SK-MEL-5 (cell line): ENCODE measurements around the gene GPRIN1. TPM values are rescaled to one million over a fixed set of nuclear protein-coding genes. Genes with fewer than 3 reads are reported as not detected.

ENCODE experiments used
- DNase-seq: peaks from one replicate; pipeline ENCODE4 v3.0.0-alpha.2; 2016; ENCODE audit warnings: low read depth, low spot score
- in situ Hi-C: cut with HindIII; loops from 2 replicates; pipeline ENCODE4 v1.10.0; 2016; ENCODE audit warnings: low sequenced_read_pairs, high pct_unique_total_duplicates, low pct_unique_long_range_greater_than_20kb
- total RNA-seq: library from RNA; depleted of rRNA; stranded (reverse); fragments of >200 nt; shearing (Covaris generic); gene quantifications from 2 replicates; pipeline ENCODE4 v1.2.3, GENCODE V29; 2014

GPRIN1 gene
- total RNA-seq, 1 experiment from 2014 or later, result 5.0 TPM

GRCh38 chr5:176628406-176629228 lies 18.7 kb upstream of the GPRIN1 start:
- no peak for DNase-seq
- in situ Hi-C loops, result no loop called here

GRCh38 chr5:176627582-176627981 lies 17.6 kb upstream of the GPRIN1 start:
- DNase-seq, result no peak
- in situ Hi-C loops, result no loop called here

- in situ Hi-C loops, result no loop called here
- DNase-seq, result no peak
Observed at GRCh38 chr5:176626876-176627236, 16.9 kb upstream of the GPRIN1 start.

- in situ Hi-C loops, result no loop called here
Observed at GRCh38 chr5:176625966-176626875, 16.3 kb upstream of the GPRIN1 start.

GRCh38 chr5:176625512-176625911 lies 15.6 kb upstream of the GPRIN1 start:
- in situ Hi-C loops, result no loop called here

More at GRCh38 chr5:176625966-176626875, 16.3 kb upstream of the GPRIN1 start:
- no peak for DNase-seq

GRCh38 chr5:176624938-176625337 lies 15.0 kb upstream of the GPRIN1 start:
- peak; percentile 66 for DNase-seq
- in situ Hi-C loops, result no loop called here

More at GRCh38 chr5:176625512-176625911, 15.6 kb upstream of the GPRIN1 start:
- DNase-seq, result no peak

- in situ Hi-C loops, result no loop called here
Observed at GRCh38 chr5:176624142-176624541, 14.2 kb upstream of the GPRIN1 start.

GRCh38 chr5:176621661-176622079 lies 11.7 kb upstream of the GPRIN1 start:
- in situ Hi-C loops, result no loop called here
- DNase-seq, result no peak

More at GRCh38 chr5:176624142-176624541, 14.2 kb upstream of the GPRIN1 start:
- DNase-seq, result no peak

- peak; percentile 7 for DNase-seq
- in situ Hi-C loops, result no loop called here
Observed at GRCh38 chr5:176620333-176620981, 10.5 kb upstream of the GPRIN1 start.

- no peak for DNase-seq
- in situ Hi-C loops, result no loop called here
Observed at GRCh38 chr5:176619569-176620332, 9.8 kb upstream of the GPRIN1 start.

GRCh38 chr5:176619203-176619568 lies 9.2 kb upstream of the GPRIN1 start:
- DNase-seq, result peak; percentile 28
- in situ Hi-C loops, result no loop called here

GRCh38 chr5:176618783-176619182 lies 8.8 kb upstream of the GPRIN1 start:
- DNase-seq, result no peak
- in situ Hi-C loops, result no loop called here

- no peak for DNase-seq
- in situ Hi-C loops, result no loop called here
Observed at GRCh38 chr5:176616511-176616910, 6.6 kb upstream of the GPRIN1 start.

GRCh38 chr5:176614805-176615478 lies 5.0 kb upstream of the GPRIN1 start:
- no peak for DNase-seq
- in situ Hi-C loops, result no loop called here

GRCh38 chr5:176612855-176613254 lies 2.9 kb upstream of the GPRIN1 start:
- in situ Hi-C loops, result no loop called here
- no peak for DNase-seq

- DNase-seq, result no peak
- in situ Hi-C loops, result no loop called here
Observed at GRCh38 chr5:176612008-176612407, 2.1 kb upstream of the GPRIN1 start.

GRCh38 chr5:176611435-176611834 lies 1.5 kb upstream of the GPRIN1 start:
- DNase-seq, result peak; percentile 45
- in situ Hi-C loops, result no loop called here
